Adrenal gland (tissue), 12 donors: ENCODE measurements around the gene SYNPO. TPM values are rescaled to one million over a fixed set of nuclear protein-coding genes. Genes with fewer than 3 reads are reported as not detected.

Source experiments
- DNase-seq, 7 donors: peaks; one replicate each; pipeline ENCODE4 v3.0.0-alpha.2; 2019 to 2020
- H3K27ac ChIP-seq, 5 donors: fragments of 200-600 bp; sonication (generic) in 4 of 5; 1 replicate in 3 of 5; 2 replicates in 2 of 5; pipeline versions ENCODE4 v1.5.1 to v1.8.0; 2016 to 2020; ENCODE audit warnings: mild to moderate bottlenecking in 1 of 5
- H3K27me3 ChIP-seq: fragments of 200-600 bp; 2 replicates; pipeline ENCODE4 v1.8.0; 2021
- H3K36me3 ChIP-seq, 2 donors: fragments of 200-600 bp; replicated peaks in 1 of 2; 1 replicate in 1 of 2; 2 replicates in 1 of 2; pipeline versions ENCODE4 v1.5.1 to v1.8.0; 2018 to 2022
- H3K4me1 ChIP-seq, 2 donors: fragments of 200-600 bp; replicated peaks in 1 of 2; 1 replicate in 1 of 2; 2 replicates in 1 of 2; pipeline versions ENCODE4 v1.5.1 to v1.8.0; 2018 to 2021
- H3K4me3 ChIP-seq, 4 donors: fragments of 200-600 bp; sonication (generic) in 3 of 4; one replicate each; pipeline ENCODE4 v1.5.1; 2016 to 2018
- H3K9me3 ChIP-seq, 3 donors: fragments of 200-600 bp; sonication (generic) in 1 of 3; replicated peaks in 1 of 3; 1 replicate in 2 of 3; 2 replicates in 1 of 3; pipeline versions ENCODE4 v1.5.1 to v1.8.0; 2016 to 2021
- POLR2A ChIP-seq, 2 donors: fragments of 450-650 bp; IDR thresholded peaks; one replicate each; pipeline ENCODE4 v1.6.1; 2017; ENCODE audit warnings: antibody characterized with exemption in 2 of 2, mild to moderate bottlenecking in 2 of 2, moderate library complexity in 1 of 2
- WGBS, 4 donors: extraction: QIAGEN DNeasy Blood & Tissue Kit in 2 of 4; methylation state at CpG; one replicate each; pipeline versions ENCODE4 v1.1.5 to v1.1.7; 2013 to 2017; 5-methylcytosine and 5-hydroxymethylcytosine counted together
- intact Hi-C, 2 donors: fragments of 100-400 bp; cut with DNase I; formaldehyde crosslinking; loops; one replicate each; pipeline versions ENCODE4 v1.14.1 to v1.15.0; 2022 to 2023
- polyA plus RNA-seq, 3 donors: library from polyadenylated mRNA; stranded (reverse); fragments of 200-250 nt in 2 of 3; fragments of 350-450 nt in 1 of 3; fragmentation: Illumina TruSeq in 1 of 3; extraction: RNeasy Lipid Tissue Mini Kit (QIAGEN cat#74804) in 1 of 3; gene quantifications; one replicate each; pipeline ENCODE4 v1.2.3, GENCODE V29; 2013 to 2014
- total RNA-seq, 9 donors: library from RNA; depleted of rRNA in 4 of 9; stranded (reverse); fragments of >200 nt in 4 of 9; fragments of 120-200 nt in 1 of 9; fragmentation: NEBNext Ultra II Directional in 1 of 9; extraction: Animal tissue kit (Norgen Biotek cat#: 25700) in 1 of 9; gene quantifications; one replicate each; pipeline versions ENCODE4 v1.1.0 to v1.2.4, GENCODE V29; 2013 to 2023
- TF ChIP-seq, protein P1 (sequence below), 6 experiments: fragments of 450-650 bp in 4 of 6; fragments of 200-600 bp in 2 of 6; sonication (generic) in 1 of 6; IDR thresholded peaks; 1 replicate in 5 of 6; 2 replicates in 1 of 6; pipeline versions ENCODE4 v1.5.1 to v1.8.0; 2016 to 2021; ENCODE audit warnings: antibody characterized with exemption in 6 of 6, mild to moderate bottlenecking in 2 of 6, moderate library complexity in 1 of 6
- donor health status: healthy with polysubstance abuse.
- donor health status: Bipolar disorder and iron deficiency.
- donor health status: DM: yes; HTN: yes; CAD: no.
- donor health status: DM: no; HTN: no; CAD: no.
- donor health status: DM: no; HTN: no; CAD: no.
- donor health status: DM: yes; HTN: yes; CAD: no.

Gene SYNPO
- total and polyA plus RNA-seq, 12 donors, result 10.0 to 293 (median 104) TPM

DNA sequence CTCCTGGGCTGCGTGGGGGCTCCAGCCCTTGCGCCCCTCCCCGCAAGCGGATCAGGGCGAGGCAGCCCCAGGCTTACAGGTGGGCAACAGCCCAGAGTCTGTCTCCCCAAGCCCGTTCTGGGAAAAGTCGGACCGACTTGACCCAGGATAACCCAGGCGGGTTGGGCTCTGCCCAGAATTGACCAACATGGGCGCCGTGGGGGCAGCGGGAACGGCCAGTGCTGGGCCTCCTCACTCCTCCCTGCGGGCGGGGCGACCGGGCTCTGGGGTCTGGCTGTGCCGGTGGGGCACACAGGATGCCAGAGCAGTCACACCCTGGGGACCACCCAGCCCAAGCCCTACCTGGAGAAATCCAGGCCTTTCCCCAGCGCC is 15.3 kb upstream of the SYNPO start:
- Histone ChIP-seq H3K4me3 (peak overlapping the region; percentile 91 to 97 (median 94)), H3K4me1 (peaks cover 35 to 62% of the 10 kb centered on the region in 2 donors), H3K27ac (peak overlapping the region; percentile 27 to 97 (median 90)), H3K9me3 (no peaks in the 10 kb centered on the region), H3K36me3 (no peaks in the 10 kb centered on the region), H3K27me3 (no peaks in the 10 kb centered on the region)
- TF ChIP-seq, protein P1, sequence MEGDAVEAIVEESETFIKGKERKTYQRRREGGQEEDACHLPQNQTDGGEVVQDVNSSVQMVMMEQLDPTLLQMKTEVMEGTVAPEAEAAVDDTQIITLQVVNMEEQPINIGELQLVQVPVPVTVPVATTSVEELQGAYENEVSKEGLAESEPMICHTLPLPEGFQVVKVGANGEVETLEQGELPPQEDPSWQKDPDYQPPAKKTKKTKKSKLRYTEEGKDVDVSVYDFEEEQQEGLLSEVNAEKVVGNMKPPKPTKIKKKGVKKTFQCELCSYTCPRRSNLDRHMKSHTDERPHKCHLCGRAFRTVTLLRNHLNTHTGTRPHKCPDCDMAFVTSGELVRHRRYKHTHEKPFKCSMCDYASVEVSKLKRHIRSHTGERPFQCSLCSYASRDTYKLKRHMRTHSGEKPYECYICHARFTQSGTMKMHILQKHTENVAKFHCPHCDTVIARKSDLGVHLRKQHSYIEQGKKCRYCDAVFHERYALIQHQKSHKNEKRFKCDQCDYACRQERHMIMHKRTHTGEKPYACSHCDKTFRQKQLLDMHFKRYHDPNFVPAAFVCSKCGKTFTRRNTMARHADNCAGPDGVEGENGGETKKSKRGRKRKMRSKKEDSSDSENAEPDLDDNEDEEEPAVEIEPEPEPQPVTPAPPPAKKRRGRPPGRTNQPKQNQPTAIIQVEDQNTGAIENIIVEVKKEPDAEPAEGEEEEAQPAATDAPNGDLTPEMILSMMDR (IDR thresholded peaks at IDR 0.05), result no peak
- TF ChIP-seq POLR2A (IDR thresholded peaks at IDR 0.05), result peak in 1 of 2 donors; percentile 50
- DNase-seq, result peak in 6 of 7 donors; percentile 62 to 82 (median 69)
- WGBS, 4 donors, result 0 to 27% (median 15%) methylated on average over 1 to 19 of the region's 19 CpGs
- intact Hi-C loops, result no loop called here

DNA sequence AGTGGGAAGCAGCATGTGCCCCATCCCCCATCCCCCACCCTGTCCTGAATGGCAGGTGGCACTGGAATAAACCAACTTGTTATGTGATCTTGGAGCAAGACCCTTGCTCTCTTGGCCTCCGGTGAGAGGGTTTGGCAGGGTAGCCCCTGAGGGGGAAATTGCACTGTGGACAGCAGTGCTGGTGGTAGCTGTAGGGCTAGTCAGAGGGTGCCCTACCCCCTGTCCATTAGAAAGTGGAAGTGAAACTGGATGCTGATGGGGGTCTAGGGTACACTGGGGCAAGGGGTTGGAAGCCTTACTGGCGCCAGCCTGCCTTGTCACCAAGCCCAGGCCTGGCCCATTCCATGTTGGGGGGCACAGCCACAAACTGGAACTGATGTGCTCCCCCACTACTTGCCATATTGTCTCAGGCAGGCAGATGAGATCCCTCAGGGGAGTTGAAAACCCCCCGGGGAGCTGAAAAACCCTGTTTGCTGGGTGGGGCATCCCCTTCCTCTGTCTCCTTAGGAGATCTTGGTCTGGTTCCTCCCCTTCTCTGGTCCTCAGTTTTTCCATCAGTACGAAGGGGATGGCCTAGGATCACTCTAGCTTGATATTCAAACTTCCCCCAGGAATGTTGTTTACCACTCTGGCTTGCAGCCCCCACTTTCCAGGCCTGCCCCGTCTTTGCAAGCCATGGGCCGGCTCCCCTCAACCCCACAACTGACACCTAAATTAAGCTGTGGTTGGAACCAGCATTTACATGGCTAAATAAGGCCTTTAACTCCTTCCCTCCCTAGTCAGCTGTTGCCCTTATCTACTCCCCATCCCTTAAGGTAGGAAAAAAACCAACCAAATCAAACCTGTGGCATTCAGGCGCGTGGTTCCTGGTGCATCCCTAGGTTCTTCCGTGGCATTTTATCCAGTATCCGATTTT is 14.4 kb upstream of the SYNPO start:
- H3K4me1 ChIP-seq, result peaks cover 44 to 72% of the 10 kb centered on the region in 2 donors
- WGBS, 4 donors, result 72 to 79% (median 74%) methylated on average over 9 to 10 of the region's 10 CpGs
- intact Hi-C loops, result no loop called here
- no peaks in the 10 kb centered on the region for H3K36me3 ChIP-seq
- peak in 3 of 7 donors; percentile 18 to 36 (median 30) for DNase-seq
- H3K27me3 ChIP-seq, result no peaks in the 10 kb centered on the region
- H3K4me3 ChIP-seq, result peak overlapping the region in 3 of 4 donors; percentile 91 to 97 (median 92)
- no peaks in the 10 kb centered on the region for H3K9me3 ChIP-seq
- TF ChIP-seq, protein P1 (IDR thresholded peaks at IDR 0.05), result no peak
- TF ChIP-seq POLR2A (IDR thresholded peaks at IDR 0.05), result no peak
- peak overlapping the region; percentile 27 to 97 (median 90) for H3K27ac ChIP-seq

DNA sequence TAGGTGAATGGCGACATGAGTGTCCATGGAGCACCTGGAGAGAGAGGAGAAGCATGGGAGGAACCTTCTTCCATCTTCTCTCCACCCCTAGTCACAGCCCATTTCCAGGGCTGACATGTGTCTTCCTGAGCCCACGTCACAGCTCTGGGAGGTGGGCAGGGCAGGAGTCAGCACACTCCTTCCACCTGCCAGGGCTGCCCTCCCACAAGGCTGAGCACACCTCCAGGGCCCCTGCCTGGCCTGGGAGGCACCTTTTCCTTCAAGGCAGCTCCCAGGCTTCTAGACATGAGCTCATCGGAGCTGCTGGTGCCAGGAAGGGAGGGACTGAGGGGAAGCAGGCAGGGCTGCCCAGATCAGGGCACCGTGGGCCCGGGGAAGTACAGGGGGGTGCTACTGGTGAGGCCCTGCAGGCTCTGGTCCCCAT is 13.6 kb upstream of the SYNPO start:
- Histone ChIP-seq H3K4me3 (peak overlapping the region in 1 of 4 donors; percentile 97), H3K27me3 (no peaks in the 10 kb centered on the region), H3K9me3 (no peaks in the 10 kb centered on the region), H3K4me1 (peaks cover 49 to 80% of the 10 kb centered on the region in 2 donors), H3K27ac (peak overlapping the region; percentile 27 to 97 (median 90)), H3K36me3 (no peaks in the 10 kb centered on the region)
- WGBS, 4 donors, result 42 to 90% (median 66%) methylated on average over 2 to 5 of the region's 5 CpGs
- intact Hi-C loops, result no loop called here
- TF ChIP-seq, protein P1 (IDR thresholded peaks at IDR 0.05), result no peak
- TF ChIP-seq POLR2A (IDR thresholded peaks at IDR 0.05), result peak in 1 of 2 donors; percentile 37
- DNase-seq, result peak in 5 of 7 donors; percentile 56 to 75 (median 70)

DNA sequence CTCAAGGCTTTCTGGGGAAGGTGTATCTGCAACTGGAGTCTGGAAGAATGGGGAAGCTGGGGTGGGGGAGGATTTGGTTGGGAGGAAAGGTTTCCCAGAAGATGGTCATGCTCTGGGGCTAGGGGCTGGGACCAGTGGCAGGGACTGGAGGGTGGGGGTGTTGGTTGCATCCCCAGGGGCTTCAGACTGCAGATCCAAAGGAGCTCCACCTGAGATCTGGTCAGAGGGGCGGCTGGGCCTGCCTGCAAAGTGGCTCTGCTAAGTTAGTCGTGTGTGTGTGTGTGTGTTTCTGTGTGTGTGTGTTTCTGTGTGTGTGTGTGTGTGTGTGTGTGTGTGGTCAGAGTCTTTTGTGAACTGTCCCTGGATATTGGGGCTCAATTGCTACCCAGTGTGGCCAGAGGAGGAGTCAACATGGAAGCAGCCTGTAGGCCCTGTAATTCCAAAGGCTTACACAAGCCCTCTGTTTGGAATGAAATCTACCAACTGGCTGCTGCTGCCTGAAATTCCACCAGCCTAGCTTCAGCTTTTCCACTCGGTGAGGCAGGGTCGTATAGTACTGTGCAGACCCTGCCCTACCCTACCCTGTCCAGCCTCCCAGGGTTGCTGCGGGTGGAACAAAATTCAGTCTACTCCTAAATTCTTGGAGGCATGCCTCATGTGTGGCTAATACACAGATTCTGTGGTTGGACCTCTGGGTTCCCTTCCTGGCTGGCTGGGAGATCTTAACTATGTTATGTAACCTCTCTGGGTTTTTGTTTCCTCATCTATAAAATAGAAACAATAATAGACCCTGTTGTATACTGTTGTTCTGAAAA is 12.5 kb upstream of the SYNPO start:
- WGBS, 4 donors, result 52 to 73% (median 66%) methylated on average over 5 of the region's 5 CpGs
- H3K4me3 ChIP-seq, result no peak overlapping the region
- intact Hi-C loops, result no loop called here
- no peaks in the 10 kb centered on the region for H3K9me3 ChIP-seq
- H3K27ac ChIP-seq, result peak overlapping the region; percentile 27 to 97 (median 90)
- peak in 2 of 7 donors; percentile 13 to 32 for DNase-seq
- no peak for TF ChIP-seq POLR2A (IDR thresholded peaks at IDR 0.05)
- TF ChIP-seq, protein P1 (IDR thresholded peaks at IDR 0.05), result no peak
- peaks cover 57 to 90% of the 10 kb centered on the region in 2 donors for H3K4me1 ChIP-seq
- H3K27me3 ChIP-seq, result no peaks in the 10 kb centered on the region
- H3K36me3 ChIP-seq, result no peaks in the 10 kb centered on the region
